ENCODE results near the gene PCDHA9. TPM values are rescaled to one million over a fixed set of nuclear protein-coding genes. Genes with fewer than 3 reads are reported as not detected.
"Not testable (repeated sequence)": the region's sequence is repeated elsewhere in the genome, so short reads cannot be mapped to it uniquely, and the experiment has no call there.

The PCDHA9 gene
- total RNA-seq, 2 experiments from 2014 or later, result not detected

DNA sequence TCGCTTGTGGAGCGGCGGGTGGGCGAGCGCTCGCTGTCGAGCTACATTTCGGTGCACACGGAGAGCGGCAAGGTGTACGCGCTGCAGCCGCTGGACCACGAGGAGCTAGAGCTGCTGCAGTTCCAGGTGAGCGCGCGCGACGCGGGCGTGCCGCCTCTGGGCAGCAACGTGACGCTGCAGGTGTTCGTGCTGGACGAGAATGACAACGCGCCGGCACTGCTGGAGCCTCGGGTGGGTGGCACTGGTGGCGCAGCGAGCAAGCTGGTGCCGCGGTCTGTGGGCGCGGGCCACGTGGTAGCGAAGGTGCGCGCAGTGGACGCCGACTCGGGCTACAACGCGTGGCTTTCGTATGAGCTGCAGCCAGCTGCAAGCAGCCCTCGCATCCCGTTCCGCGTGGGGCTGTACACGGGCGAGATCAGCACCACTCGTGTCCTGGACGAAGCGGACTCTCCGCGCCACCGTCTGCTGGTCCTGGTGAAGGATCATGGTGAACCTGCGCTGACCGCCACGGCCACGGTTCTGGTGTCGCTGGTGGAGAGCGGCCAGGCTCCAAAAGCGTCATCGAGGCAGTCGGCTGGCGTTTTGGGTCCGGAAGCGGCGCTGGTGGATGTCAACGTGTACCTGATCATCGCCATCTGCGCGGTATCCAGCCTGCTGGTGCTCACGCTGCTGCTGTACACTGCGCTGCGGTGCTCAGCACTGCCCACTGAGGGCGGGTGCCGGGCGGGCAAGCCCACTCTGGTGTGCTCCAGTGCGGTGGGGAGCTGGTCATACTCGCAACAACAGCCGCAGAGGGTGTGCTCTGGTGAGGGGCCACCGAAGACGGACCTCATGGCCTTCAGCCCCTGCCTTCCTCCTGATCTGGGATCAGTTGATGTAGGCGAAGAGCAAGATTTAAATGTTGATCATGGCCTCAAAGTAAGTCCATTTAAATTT lies 5.1 kb upstream of the PCDHA9 start:
- no peak for DNase-seq
- Mint-ChIP-seq H3K4me3 (no peak overlapping the region), H3K4me1 (ENCODE audit: low read depth) (no peaks in the 10 kb centered on the region), H3K27ac (no peak overlapping the region), H3K27me3 (peaks cover 12% of the 10 kb centered on the region), H3K36me3 (peaks cover 5% of the 10 kb centered on the region), H3K9me3 (peaks cover 20% of the 10 kb centered on the region)
- CTCF ChIA-PET, result no interaction called here
- POLR2A ChIA-PET, result no interaction called here
- intact Hi-C loops (cut with micrococcal nuclease), result no loop called here

DNA sequence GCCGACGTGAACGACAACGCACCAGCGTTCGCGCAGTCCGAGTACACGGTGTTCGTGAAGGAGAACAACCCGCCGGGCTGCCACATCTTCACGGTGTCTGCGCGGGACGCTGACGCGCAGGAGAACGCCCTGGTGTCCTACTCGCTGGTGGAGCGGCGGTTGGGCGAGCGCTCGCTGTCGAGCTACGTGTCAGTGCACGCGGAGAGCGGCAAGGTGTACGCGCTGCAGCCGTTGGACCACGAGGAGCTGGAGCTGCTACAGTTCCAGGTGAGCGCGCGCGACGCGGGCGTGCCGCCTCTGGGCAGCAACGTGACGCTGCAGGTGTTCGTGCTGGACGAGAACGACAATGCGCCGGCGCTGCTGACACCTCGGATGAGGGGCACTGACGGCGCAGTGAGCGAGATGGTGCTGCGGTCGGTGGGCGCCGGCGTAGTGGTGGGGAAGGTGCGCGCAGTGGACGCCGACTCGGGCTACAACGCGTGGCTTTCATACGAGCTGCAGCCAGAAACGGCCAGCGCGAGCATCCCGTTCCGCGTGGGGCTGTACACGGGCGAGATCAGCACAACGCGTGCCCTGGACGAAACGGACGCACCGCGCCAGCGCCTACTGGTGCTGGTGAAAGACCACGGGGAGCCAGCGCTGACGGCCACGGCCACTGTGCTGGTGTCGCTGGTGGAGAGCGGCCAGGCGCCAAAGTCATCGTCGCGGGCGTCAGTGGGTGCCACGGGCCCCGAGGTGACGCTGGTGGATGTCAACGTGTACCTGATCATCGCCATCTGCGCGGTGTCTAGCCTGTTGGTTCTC lies 1.9 kb downstream of the PCDHA9 start:
- H3K36me3 Mint-ChIP-seq; intact Hi-C loops (cut with micrococcal nuclease); H3K4me3 Mint-ChIP-seq; POLR2A ChIA-PET; H3K4me1 Mint-ChIP-seq (ENCODE audit: low read depth); DNase-seq; CTCF ChIA-PET; H3K27ac Mint-ChIP-seq: not testable (repeated sequence)
- H3K9me3 Mint-ChIP-seq, result peaks cover 13% of the 10 kb centered on the region
- peaks cover 17% of the 10 kb centered on the region for H3K27me3 Mint-ChIP-seq

DNA sequence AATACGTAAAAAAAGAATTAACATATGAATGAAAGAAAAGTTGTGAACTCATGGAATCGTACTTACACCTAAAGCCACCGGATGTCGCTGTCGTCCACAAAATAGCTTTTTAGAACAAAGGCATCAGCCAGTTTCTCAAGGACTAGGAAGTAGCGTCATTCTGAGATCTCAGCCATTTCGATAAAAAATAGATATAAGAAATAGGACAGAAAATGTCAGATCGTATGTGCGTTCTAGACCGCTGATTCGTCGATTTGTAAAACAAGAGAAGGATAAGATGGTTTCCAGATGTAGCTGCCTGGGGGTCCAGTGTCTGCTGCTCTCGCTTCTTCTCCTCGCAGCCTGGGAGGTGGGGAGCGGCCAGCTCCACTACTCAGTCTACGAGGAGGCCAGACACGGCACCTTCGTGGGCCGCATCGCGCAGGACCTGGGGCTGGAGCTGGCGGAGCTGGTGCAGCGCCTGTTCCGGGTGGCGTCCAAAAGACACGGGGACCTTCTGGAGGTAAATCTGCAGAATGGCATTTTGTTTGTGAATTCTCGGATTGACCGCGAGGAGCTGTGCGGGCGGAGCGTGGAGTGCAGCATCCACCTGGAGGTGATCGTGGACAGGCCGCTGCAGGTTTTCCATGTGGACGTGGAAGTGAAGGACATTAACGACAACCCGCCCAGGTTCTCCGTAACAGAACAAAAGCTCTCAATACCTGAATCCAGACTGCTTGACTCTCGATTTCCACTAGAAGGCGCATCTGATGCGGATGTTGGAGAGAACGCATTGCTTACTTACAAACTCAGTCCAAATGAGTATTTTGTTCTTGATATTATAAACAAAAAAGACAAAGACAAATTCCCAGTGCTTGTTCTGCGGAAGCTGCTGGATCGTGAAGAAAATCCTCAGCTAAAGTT lies 7.8 kb downstream of the PCDHA9 start, which contains the start of gene PCDHA10:
Gene PCDHA10 (plus strand): TSS at position 126 of the 903 bp plus-strand sequence. CDS start 152 bp downstream, at position 278.
- Mint-ChIP-seq H3K36me3 (peaks cover 3% of the 10 kb centered on the region), H3K27ac (no peak within 1 kb of the TSS), H3K27me3 (peaks cover 19% of the 10 kb centered on the region), H3K9me3 (peaks cover 20% of the 10 kb centered on the region), H3K4me3 (no peak within 1 kb of the TSS), H3K4me1 (ENCODE audit: low read depth) (no peaks in the 10 kb centered on the region)
- ChIA-PET POLR2A (no interaction called here), CTCF (interaction anchor here (0.6 to 1.3 kb wide), 2 partner anchors 12 to 14 kb away, joined by 3 read pairs; partner anchors contain the start of gene PCDHA11)
- intact Hi-C loops (cut with micrococcal nuclease), result no loop called here
- no peak for DNase-seq

DNA sequence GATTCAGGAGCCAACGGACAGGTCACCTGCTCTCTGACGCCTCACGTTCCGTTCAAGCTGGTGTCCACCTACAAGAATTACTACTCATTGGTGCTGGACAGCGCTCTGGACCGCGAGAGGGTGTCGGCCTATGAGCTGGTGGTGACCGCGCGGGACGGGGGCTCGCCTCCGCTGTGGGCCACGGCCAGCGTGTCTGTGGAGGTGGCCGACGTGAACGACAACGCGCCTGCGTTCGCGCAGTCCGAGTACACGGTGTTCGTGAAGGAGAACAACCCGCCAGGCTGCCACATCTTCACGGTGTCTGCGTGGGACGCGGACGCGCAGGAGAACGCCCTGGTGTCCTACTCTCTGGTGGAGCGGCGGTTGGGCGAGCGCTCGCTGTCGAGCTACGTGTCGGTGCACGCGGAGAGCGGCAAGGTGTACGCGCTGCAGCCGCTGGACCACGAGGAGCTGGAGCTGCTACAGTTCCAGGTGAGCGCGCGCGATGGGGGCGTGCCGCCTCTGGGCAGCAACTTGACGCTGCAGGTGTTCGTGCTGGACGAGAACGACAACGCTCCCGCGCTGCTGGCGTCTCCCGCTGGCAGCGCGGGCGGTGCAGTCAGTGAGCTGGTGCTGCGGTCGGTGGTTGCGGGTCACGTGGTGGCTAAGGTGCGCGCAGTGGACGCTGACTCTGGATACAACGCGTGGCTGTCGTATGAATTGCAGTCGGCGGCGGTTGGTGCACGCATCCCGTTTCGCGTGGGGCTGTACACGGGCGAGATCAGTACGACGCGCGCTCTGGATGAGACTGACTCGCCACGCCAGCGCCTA lies 9.2 kb downstream of the PCDHA9 start:
- no peak for DNase-seq
- ChIA-PET CTCF (interaction anchor here (1.3 kb wide), 1 partner anchor 16 kb away, joined by 3 read pairs; no protein-coding TSS in a partner anchor), POLR2A (no interaction called here)
- Mint-ChIP-seq H3K27me3 (peaks cover 25% of the 10 kb centered on the region), H3K4me1 (ENCODE audit: low read depth) (no peaks in the 10 kb centered on the region), H3K9me3 (peaks cover 27% of the 10 kb centered on the region), H3K36me3 (peaks cover 3% of the 10 kb centered on the region), H3K27ac (no peak overlapping the region), H3K4me3 (no peak overlapping the region)
- intact Hi-C loops (cut with micrococcal nuclease), result no loop called here

DNA sequence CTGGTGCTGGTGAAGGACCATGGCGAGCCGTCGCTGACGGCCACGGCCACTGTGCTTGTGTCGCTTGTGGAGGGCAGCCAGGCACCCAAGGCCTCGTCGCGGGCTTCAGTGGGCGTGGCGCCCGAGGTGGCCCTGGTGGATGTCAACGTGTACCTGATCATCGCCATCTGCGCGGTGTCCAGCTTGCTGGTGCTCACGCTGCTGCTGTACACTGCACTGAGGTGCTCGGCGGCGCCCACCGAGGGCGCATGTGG lies 9.7 kb downstream of the PCDHA9 start:
- Mint-ChIP-seq H3K27ac (no peak overlapping the region), H3K36me3 (peaks cover 3% of the 10 kb centered on the region), H3K9me3 (peaks cover 25% of the 10 kb centered on the region), H3K4me1 (ENCODE audit: low read depth) (no peaks in the 10 kb centered on the region), H3K4me3 (no peak overlapping the region), H3K27me3 (peaks cover 23% of the 10 kb centered on the region)
- DNase-seq, result no peak
- intact Hi-C loops (cut with micrococcal nuclease), result no loop called here
- ChIA-PET CTCF (no interaction called here), POLR2A (no interaction called here)

DNA sequence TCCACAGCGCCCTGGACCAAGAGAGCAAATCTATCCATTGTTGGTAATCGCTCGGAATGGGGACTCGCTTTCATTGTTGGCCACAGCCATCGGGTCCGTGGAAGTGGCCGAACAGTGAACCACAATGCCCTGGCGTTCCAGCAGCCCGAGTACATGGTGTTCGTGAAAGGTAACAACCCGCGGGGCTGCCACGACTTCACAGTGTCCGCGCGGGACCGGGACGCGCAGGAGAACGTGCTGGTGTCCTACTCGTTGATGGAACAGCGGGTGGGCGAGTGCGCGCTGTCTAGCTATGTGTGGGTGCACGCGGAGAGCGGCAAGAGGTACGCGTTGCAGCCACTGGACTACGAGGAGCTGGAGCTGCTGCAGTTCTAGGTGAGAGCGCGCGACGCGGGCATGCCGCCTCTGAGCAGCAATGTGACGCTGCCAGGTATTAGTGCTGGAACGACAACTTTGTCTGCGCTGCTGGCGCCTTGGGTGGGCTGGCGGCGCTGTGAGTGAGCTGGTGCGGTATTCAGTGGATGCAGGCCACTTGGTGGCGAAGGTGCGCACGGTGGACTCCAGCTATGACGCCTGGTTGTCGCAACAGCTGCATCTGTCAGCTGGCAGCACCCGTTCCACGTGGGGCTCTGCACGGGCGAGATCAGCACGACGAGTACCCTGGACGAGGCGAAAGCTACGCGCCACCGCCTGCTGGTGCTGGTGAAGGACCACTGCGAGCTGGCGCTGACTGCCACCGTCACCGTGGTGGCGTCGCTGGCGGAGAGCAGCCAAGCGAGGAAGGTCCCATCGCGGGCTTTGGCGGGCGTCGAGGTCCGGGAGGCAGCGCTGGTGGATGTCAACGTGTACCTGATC lies 14.5 kb downstream of the PCDHA9 start:
- DNase-seq, result no peak
- H3K36me3 Mint-ChIP-seq, result no peaks in the 10 kb centered on the region
- no peak overlapping the region for H3K4me3 Mint-ChIP-seq
- intact Hi-C loops (cut with micrococcal nuclease), result loop anchor here (10.0 kb wide), 1 partner anchor 68 kb away; the partner anchor contains the start of gene PCDHA2
- ChIA-PET CTCF (no interaction called here), POLR2A (no interaction called here)
- H3K9me3 Mint-ChIP-seq, result peaks cover 11% of the 10 kb centered on the region
- peaks cover 10% of the 10 kb centered on the region for H3K27me3 Mint-ChIP-seq
- no peaks in the 10 kb centered on the region for H3K4me1 Mint-ChIP-seq (ENCODE audit: low read depth)
- H3K27ac Mint-ChIP-seq, result no peak overlapping the region

DNA sequence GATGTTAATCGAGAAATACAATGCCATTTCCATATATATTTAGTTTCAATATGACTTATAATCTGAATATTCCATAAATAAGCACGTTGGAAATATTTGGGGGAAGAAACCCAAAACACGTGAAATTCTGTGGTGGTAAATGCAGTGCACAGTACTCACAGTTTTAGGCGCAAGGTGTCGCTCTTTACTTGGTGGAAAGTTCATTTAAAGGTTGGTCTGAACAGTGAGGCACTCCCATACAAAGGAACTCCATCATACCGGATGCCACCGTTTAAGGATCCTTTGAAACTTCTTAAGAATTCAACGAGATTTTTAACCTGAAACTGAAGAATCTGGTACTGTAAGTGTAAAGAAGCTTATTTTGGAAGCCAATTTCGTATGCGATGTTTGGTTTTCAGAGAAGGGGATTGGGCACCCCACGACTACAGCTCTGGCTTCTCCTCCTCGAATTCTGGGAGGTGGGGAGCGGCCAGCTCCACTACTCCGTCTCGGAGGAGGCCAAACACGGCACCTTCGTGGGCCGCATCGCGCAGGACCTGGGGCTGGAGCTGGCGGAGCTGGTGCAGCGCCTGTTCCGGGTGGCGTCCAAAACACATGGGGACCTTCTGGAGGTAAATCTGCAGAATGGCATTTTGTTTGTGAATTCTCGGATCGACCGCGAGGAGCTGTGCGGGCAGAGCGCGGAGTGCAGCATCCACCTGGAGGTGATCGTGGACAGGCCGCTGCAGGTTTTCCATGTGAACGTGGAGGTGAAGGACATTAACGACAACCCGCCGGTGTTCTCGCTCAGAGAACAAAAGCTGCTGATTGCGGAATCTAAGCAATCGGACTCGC lies 20.8 kb downstream of the PCDHA9 start, which contains the start of gene PCDHA11:
Gene PCDHA11 (plus strand): TSS at position 237 of the 834 bp plus-strand sequence. CDS start 147 bp downstream, at position 384.
- H3K36me3 Mint-ChIP-seq, result peaks cover 4% of the 10 kb centered on the region

DNA sequence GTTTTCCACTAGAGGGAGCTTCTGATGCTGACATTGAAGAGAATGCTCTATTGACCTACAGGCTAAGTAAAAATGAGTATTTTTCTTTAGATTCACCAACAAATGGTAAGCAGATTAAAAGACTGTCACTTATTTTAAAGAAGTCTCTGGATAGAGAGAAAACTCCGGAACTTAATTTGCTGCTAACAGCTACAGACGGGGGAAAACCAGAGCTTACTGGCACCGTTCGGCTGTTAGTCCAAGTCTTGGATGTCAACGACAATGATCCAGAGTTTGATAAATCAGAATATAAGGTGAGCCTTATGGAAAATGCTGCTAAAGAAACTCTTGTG lies 21.3 kb downstream of the PCDHA9 start:
- POLR2A ChIA-PET, result no interaction called here
- CTCF ChIA-PET, result interaction anchor here (0.7 to 1.7 kb wide), 2 partner anchors 9 to 22 kb away, joined by 3 to 6 read pairs; partner anchors contain the start of gene PCDHA9
- Mint-ChIP-seq H3K9me3 (peaks cover 5% of the 10 kb centered on the region), H3K4me1 (ENCODE audit: low read depth) (no peaks in the 10 kb centered on the region), H3K4me3 (no peak overlapping the region), H3K36me3 (peaks cover 8% of the 10 kb centered on the region), H3K27me3 (peaks cover 12% of the 10 kb centered on the region), H3K27ac (no peak overlapping the region)
- intact Hi-C loops (cut with micrococcal nuclease), result loop anchor here (10.0 kb wide), 1 partner anchor 75 kb away; the partner anchor contains the start of gene PCDHA2
- no peak for DNase-seq

More for the DNA sequence above, 20.8 kb downstream of the PCDHA9 start, which contains the start of gene PCDHA11:
- Mint-ChIP-seq H3K27me3 (peaks cover 7% of the 10 kb centered on the region), H3K27ac (no peak within 1 kb of the TSS), H3K4me1 (ENCODE audit: low read depth) (no peaks in the 10 kb centered on the region), H3K4me3 (no peak within 1 kb of the TSS), H3K9me3 (peaks cover 5% of the 10 kb centered on the region)
- POLR2A ChIA-PET, result no interaction called here
- no peak for DNase-seq
- CTCF ChIA-PET, result interaction anchor here (0.7 to 1.7 kb wide), 3 partner anchors 9 to 21 kb away, joined by 3 to 6 read pairs (median 3); partner anchors contain the start of gene PCDHA9
- intact Hi-C loops (cut with micrococcal nuclease), result loop anchor here (10.0 kb wide), 1 partner anchor 74 kb away; the partner anchor contains the start of gene PCDHA2

DNA sequence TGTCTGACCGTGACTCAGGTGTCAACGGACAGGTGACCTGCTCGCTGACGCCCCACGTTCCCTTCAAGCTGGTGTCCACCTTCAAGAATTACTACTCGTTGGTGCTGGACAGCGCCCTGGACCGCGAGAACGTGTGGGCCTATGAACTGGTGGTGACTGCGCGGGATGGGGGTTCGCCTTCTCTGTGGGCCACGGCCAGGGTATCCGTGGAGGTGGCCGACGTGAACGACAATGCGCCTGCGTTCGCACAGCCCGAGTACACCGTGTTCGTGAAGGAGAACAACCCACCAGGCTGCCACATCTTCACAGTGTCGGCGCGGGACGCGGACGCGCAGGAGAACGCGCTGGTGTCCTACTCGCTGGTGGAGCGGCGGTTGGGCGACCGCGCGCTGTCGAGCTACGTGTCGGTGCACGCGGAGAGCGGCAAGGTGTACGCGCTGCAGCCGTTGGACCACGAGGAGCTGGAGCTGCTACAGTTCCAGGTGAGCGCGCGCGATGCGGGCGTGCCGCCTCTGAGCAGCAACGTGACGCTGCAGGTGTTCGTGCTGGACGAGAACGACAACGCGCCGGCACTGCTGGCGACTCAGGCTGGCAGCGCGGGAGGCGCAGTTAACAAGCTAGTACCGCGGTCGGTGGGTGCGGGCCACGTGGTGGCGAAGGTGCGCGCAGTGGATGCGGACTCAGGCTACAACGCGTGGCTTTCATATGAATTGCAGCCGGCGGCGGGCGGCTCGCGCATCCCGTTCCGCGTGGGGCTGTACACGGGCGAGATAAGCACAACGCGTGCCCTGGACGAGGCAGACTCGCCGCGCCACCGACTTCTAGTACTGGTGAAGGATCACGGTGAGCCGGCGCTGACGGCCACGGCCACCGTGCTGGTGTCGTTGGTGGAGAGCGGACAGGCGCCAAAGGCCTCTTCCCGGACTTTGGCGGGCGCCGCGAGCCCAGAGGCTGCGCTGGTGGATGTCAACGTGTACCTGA lies 22.3 kb downstream of the PCDHA9 start:
- Mint-ChIP-seq H3K27ac (no peak overlapping the region), H3K27me3 (peaks cover 20% of the 10 kb centered on the region), H3K36me3 (peaks cover 10% of the 10 kb centered on the region), H3K4me3 (no peak overlapping the region), H3K9me3 (peaks cover 5% of the 10 kb centered on the region), H3K4me1 (ENCODE audit: low read depth) (no peaks in the 10 kb centered on the region)
- DNase-seq, result no peak
- ChIA-PET CTCF (interaction anchor here (0.6 to 1.7 kb wide), 2 partner anchors 21 to 23 kb away, joined by 3 to 6 read pairs; partner anchors contain the start of gene PCDHA9), POLR2A (no interaction called here)
- intact Hi-C loops (cut with micrococcal nuclease), result no loop called here

Measured in activated CD4-positive, alpha-beta memory T cell treated with anti-CD3 and anti-CD28 coated beads for 36 hours (primary cell).